Upper lobe of right lung (tissue), 1 donor: Measurements from ENCODE around the gene ZFAND3. TPM values are rescaled to one million over a fixed set of nuclear protein-coding genes. Genes with fewer than 3 reads are reported as not detected.

Experiments
- ATAC-seq: fragments of 200-7000 bp; cut with Tn5 transposase; one replicate; pipeline ENCODE4 v1.9.1; 2020; ENCODE audit warnings: mild to moderate bottlenecking, moderate library complexity
- DNase-seq: peaks from one replicate; pipeline ENCODE4 v3.0.0-alpha.2; 2020
- H3K27ac ChIP-seq: fragments of 200-600 bp; one replicate; pipeline ENCODE4 v1.8.0; 2022
- H3K27me3 ChIP-seq: fragments of 200-600 bp; one replicate; pipeline ENCODE4 v1.8.0; 2022; ENCODE audit warnings: mild to moderate bottlenecking
- H3K36me3 ChIP-seq: fragments of 200-600 bp; one replicate; pipeline ENCODE4 v1.8.0; 2022
- H3K4me1 ChIP-seq: fragments of 200-600 bp; one replicate; pipeline ENCODE4 v1.8.0; 2022
- H3K4me3 ChIP-seq: fragments of 200-600 bp; one replicate; pipeline ENCODE4 v1.8.0; 2022; ENCODE audit warnings: mild to moderate bottlenecking
- H3K9me3 ChIP-seq: fragments of 200-600 bp; one replicate; pipeline ENCODE4 v1.8.0; 2022
- intact Hi-C: fragments of 100-400 bp; cut with DNase I; formaldehyde crosslinking; loops from one replicate; pipeline ENCODE4 v1.11.0; 2022
- total RNA-seq: library from RNA; stranded (reverse); fragmentation: NEBNext Ultra II Directional; extraction: Animal tissue kit (Norgen Biotek cat#: 25700); gene quantifications from one replicate; pipeline ENCODE4 v1.2.1, GENCODE V29; 2021
- TF ChIP-seq, protein P1 (sequence below): fragments of 200-600 bp; IDR thresholded peaks from one replicate; pipeline ENCODE4 v1.8.0; 2022; ENCODE audit warnings: antibody characterized with exemption
- donor health status: DM: no; HTN: yes; CAD: no; lungs with severe emphysema.

Gene ZFAND3
- total RNA-seq, 1 donor from 2014 or later, result 69.1 TPM

DNA sequence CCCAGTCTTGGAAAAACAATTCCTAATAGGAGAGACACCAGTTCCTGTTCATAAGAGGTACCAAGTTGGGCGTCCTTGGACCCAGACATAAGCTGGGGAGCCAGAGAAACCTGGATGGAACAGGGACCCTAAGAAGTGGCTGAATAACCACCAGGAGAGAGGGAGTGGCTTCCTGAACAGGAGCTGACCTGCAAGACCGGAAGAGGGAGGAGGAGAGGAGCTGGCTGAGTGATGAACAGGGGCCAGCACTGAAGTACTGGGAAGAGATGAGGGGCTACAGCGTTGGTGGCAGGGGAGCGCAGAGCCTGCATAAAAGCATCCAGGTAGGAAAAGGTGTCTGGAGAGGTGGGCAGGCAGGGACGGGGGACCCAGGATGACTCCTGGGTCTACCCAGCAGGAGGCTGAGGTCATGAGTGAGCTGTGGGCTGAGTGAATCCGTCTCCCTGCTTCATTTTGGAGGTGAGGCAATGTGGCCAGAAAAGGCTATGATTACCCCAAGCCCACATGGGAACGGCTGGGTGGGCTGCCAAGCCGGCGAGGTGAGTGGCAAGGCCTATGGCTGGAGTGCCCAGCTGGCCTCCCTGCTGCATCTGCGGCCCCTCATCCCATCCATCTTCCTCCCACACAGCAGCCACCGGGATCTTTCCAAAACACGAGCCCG lies 34.4 kb upstream of the ZFAND3 start:
- Histone ChIP-seq H3K4me3 (no peak overlapping the region), H3K4me1 (peaks cover 12% of the 10 kb centered on the region), H3K36me3 (no peaks in the 10 kb centered on the region), H3K27ac (no peak overlapping the region), H3K9me3 (no peaks in the 10 kb centered on the region), H3K27me3 (no peaks in the 10 kb centered on the region)
- intact Hi-C loops, result no loop called here
- ATAC-seq (no peak), DNase-seq (no peak)
- TF ChIP-seq, protein P1, sequence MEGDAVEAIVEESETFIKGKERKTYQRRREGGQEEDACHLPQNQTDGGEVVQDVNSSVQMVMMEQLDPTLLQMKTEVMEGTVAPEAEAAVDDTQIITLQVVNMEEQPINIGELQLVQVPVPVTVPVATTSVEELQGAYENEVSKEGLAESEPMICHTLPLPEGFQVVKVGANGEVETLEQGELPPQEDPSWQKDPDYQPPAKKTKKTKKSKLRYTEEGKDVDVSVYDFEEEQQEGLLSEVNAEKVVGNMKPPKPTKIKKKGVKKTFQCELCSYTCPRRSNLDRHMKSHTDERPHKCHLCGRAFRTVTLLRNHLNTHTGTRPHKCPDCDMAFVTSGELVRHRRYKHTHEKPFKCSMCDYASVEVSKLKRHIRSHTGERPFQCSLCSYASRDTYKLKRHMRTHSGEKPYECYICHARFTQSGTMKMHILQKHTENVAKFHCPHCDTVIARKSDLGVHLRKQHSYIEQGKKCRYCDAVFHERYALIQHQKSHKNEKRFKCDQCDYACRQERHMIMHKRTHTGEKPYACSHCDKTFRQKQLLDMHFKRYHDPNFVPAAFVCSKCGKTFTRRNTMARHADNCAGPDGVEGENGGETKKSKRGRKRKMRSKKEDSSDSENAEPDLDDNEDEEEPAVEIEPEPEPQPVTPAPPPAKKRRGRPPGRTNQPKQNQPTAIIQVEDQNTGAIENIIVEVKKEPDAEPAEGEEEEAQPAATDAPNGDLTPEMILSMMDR, result no peak

GRCh38 chr6:37785663-37786270 lies 33.8 kb upstream of the ZFAND3 start:
- Histone ChIP-seq H3K36me3 (no peaks in the 10 kb centered on the region), H3K4me3 (no peak overlapping the region), H3K27me3 (no peaks in the 10 kb centered on the region), H3K4me1 (peaks cover 12% of the 10 kb centered on the region), H3K27ac (no peak overlapping the region), H3K9me3 (no peaks in the 10 kb centered on the region)
- intact Hi-C loops, result no loop called here
- ATAC-seq (no peak), DNase-seq (no peak)
- TF ChIP-seq, protein P1, result no peak

GRCh38 chr6:37787216-37787615 lies 32.3 kb upstream of the ZFAND3 start:
- Histone ChIP-seq H3K9me3 (no peaks in the 10 kb centered on the region), H3K4me1 (peaks cover 20% of the 10 kb centered on the region), H3K27me3 (no peaks in the 10 kb centered on the region), H3K36me3 (no peaks in the 10 kb centered on the region), H3K27ac (no peak overlapping the region), H3K4me3 (no peak overlapping the region)
- TF ChIP-seq, protein P1, result no peak
- intact Hi-C loops, result no loop called here
- ATAC-seq (no peak), DNase-seq (no peak)

- peaks cover 19% of the 10 kb centered on the region for H3K4me1 ChIP-seq
- intact Hi-C loops, result no loop called here
- no peak overlapping the region for H3K27ac ChIP-seq
- no peak overlapping the region for H3K4me3 ChIP-seq
- ATAC-seq, result no peak
- DNase-seq, result no peak
- TF ChIP-seq, protein P1, result no peak
- no peaks in the 10 kb centered on the region for H3K27me3 ChIP-seq
- no peaks in the 10 kb centered on the region for H3K9me3 ChIP-seq
- H3K36me3 ChIP-seq, result no peaks in the 10 kb centered on the region
Measured at GRCh38 chr6:37788259-37788658, 31.3 kb upstream of the ZFAND3 start.

GRCh38 chr6:37791156-37791919 lies 28.2 kb upstream of the ZFAND3 start:
- no peaks in the 10 kb centered on the region for H3K36me3 ChIP-seq
- TF ChIP-seq, protein P1, result peak; percentile 95

More at GRCh38 chr6:37791156-37791919, 28.2 kb upstream of the ZFAND3 start:
- Histone ChIP-seq H3K9me3 (no peaks in the 10 kb centered on the region), H3K4me1 (peaks cover 8% of the 10 kb centered on the region), H3K27me3 (no peaks in the 10 kb centered on the region), H3K27ac (no peak overlapping the region), H3K4me3 (no peak overlapping the region)
- DNase-seq (peak; percentile 94), ATAC-seq (peak; percentile 99)
- intact Hi-C loops, result no loop called here
